Stomach (tissue), 4 donors: ENCODE data around the gene VAV2.

Source experiments
- CTCF ChIP-seq, 7 experiments: fragments of 450-650 bp in 4 of 7; fragments of 200-600 bp in 3 of 7; sonication (generic) in 3 of 7; IDR thresholded peaks; one replicate each; pipeline ENCODE4 v1.5.1; 2016 to 2019; ENCODE audit warnings: antibody characterized with exemption in 7 of 7, control low read depth in 2 of 7, mild to moderate bottlenecking in 1 of 7
- EP300 ChIP-seq: sonication (generic); formaldehyde crosslinking; IDR thresholded peaks from one replicate; pipeline ENCODE4 v1.6.1; 2017; ENCODE audit warnings: antibody characterized with exemption
- POLR2A ChIP-seq, 4 donors: fragments of 450-650 bp; IDR thresholded peaks; one replicate each; pipeline ENCODE4 v1.6.1; 2016; ENCODE audit warnings: antibody characterized with exemption in 4 of 4, control low read depth in 2 of 4, mild to moderate bottlenecking in 1 of 4, moderate library complexity in 1 of 4
- POLR2AphosphoS5 ChIP-seq, 3 donors: sonication (generic); formaldehyde crosslinking; IDR thresholded peaks; one replicate each; pipeline ENCODE4 v1.6.1; 2016; ENCODE audit warnings: antibody characterized with exemption in 3 of 3

- TF ChIP-seq CTCF (IDR thresholded peaks at IDR 0.05) (no peak), POLR2A (IDR thresholded peaks at IDR 0.05) (no peak), POLR2AphosphoS5 (IDR thresholded peaks at IDR 0.05) (no peak), EP300 (no peak)
These were observed 213.6 kb downstream of the VAV2 start for GRCh38 chr9:133778336-133779013.
